K562 (cell line): ENCODE data around the gene TMEM120B. TPM values are rescaled to one million over a fixed set of nuclear protein-coding genes. Genes with fewer than 3 reads are reported as not detected.

Experiments used
- ATAC-seq: fragments of 200-7000 bp; cut with Tn5 transposase; 3 replicates; pipeline ENCODE4 v1.9.1; 2020; ENCODE audit warnings: moderate library complexity
- BruUV-seq: library from RNA; stranded (reverse); fragments of 400-500 nt; replicated peaks from 2 replicates; lab custom pipeline; 2021; lab: Mats Ljungman, UMichigan
- CTCF ChIA-PET: fragments of 300-600 bp; formaldehyde crosslinking; extraction: SDS; loops from one replicate; lab custom pipeline; 2021; ENCODE audit warnings: low intra/inter-chr PET ratio; lab: Yijun Ruan, JAX
- POLR2A ChIA-PET: fragments of 300-600, 350-650 bp; sonication (Branson Sonifier 250); formaldehyde crosslinking; extraction: SDS; loops from one replicate; lab custom pipeline; 2021; ENCODE audit warnings: antibody characterized with exemption, inconsistent platforms; lab: Yijun Ruan, JAX
- DNase-seq, 4 experiments: peaks; one replicate each; pipeline versions ENCODE4 v3.0.0 to v3.0.0-alpha.2; 2011 to 2018; ENCODE audit warnings: low spot score in 3 of 4, mixed read lengths in 3 of 4; ENCODE audit errors: extremely low read depth in 1 of 4
- FAIRE-seq: peaks from 2 replicates; lab custom pipeline; 2011; peaks lifted over from hg19 to GRCh38; lab: Jason Lieb, UNC
- H2AFZ ChIP-seq: 2 replicates; pipeline ENCODE4 v1.6.0; 2011; ENCODE audit warnings: low read depth, low read length, control low read depth, inconsistent platforms
- H3K27ac ChIP-seq: fragments of 200-600 bp; 3 replicates; pipeline ENCODE4 v1.8.0; 2011; ENCODE audit warnings: low read depth, mild to moderate bottlenecking, control low read depth, inconsistent platforms, low read length, moderate library complexity, mixed read lengths; ENCODE audit errors: extremely low read depth
- H3K27me3 ChIP-seq, 2 experiments: fragments of 300-600 bp in 1 of 2; 2 replicates in 1 of 2; 3 replicates in 1 of 2; pipeline versions ENCODE4 v1.6.0 to v1.8.0; 2011; ENCODE audit warnings: inconsistent platforms in 2 of 2, low read length in 2 of 2, mild to moderate bottlenecking in 1 of 2, mixed read lengths in 1 of 2, moderate library complexity in 1 of 2; ENCODE audit not compliant: control insufficient read depth in 2 of 2, insufficient read depth in 2 of 2
- H3K36me3 ChIP-seq: fragments of 300-600 bp; 3 replicates; pipeline ENCODE4 v1.8.0; 2011; ENCODE audit warnings: mild to moderate bottlenecking, low read length, inconsistent platforms; ENCODE audit not compliant: control insufficient read depth, insufficient read depth
- H3K4me1 ChIP-seq, 2 experiments: fragments of 200-600 bp in 1 of 2; replicated peaks in 1 of 2; 2 replicates in 1 of 2; 3 replicates in 1 of 2; pipeline versions ENCODE4 v1.5.1 to v1.8.0; 2011; ENCODE audit warnings: inconsistent platforms in 2 of 2, low read length in 2 of 2, mild to moderate bottlenecking in 1 of 2, mixed read lengths in 1 of 2, moderate library complexity in 1 of 2; ENCODE audit not compliant: control insufficient read depth in 2 of 2, insufficient read depth in 2 of 2
- H3K4me2 ChIP-seq: 2 replicates; pipeline ENCODE4 v1.6.1; 2011; ENCODE audit warnings: low read length, control low read depth, inconsistent platforms, mixed read lengths; ENCODE audit not compliant: insufficient read depth
- H3K4me3 ChIP-seq: fragments of 200-600 bp; sonication (generic), shearing (Covaris generic); 2 replicates; pipeline ENCODE4 v1.5.1; 2016; ENCODE audit warnings: control low read depth, inconsistent platforms
- H3K79me2 ChIP-seq: fragments of 200-600 bp; 3 replicates; pipeline ENCODE4 v1.8.0; 2011; ENCODE audit warnings: low read length, inconsistent platforms; ENCODE audit not compliant: control insufficient read depth, insufficient read depth
- H3K9ac ChIP-seq, 2 experiments: 2 replicates each; pipeline versions ENCODE4 v1.6.0 to v1.6.1; 2011; ENCODE audit warnings: low read depth in 2 of 2, low read length in 2 of 2, control low read depth in 1 of 2, inconsistent platforms in 1 of 2, mild to moderate bottlenecking in 1 of 2, mixed read lengths in 1 of 2; ENCODE audit not compliant: insufficient read depth in 1 of 2
- H3K9me1 ChIP-seq: one replicate; pipeline ENCODE4 v1.6.0; 2011; ENCODE audit warnings: inconsistent platforms, mild to moderate bottlenecking, low read length, moderate library complexity; ENCODE audit not compliant: control insufficient read depth, insufficient read depth
- H3K9me3 ChIP-seq: replicated peaks from 2 replicates; pipeline ENCODE4 v1.5.1; 2011; ENCODE audit warnings: low read depth, low read length, inconsistent platforms; ENCODE audit not compliant: control insufficient read depth, insufficient read depth
- H4K20me1 ChIP-seq: replicated peaks from 2 replicates; pipeline ENCODE4 v1.6.1; 2011; ENCODE audit warnings: low read length, inconsistent platforms, mixed read lengths; ENCODE audit not compliant: control insufficient read depth, insufficient read depth
- CEBPB ChIP-seq: fragments of 450-650 bp; IDR thresholded peaks from 2 replicates; pipeline ENCODE4 v1.6.1; 2016; ENCODE audit warnings: missing genetic modification characterization, missing compliant biosample characterization
- CEBPG ChIP-seq, 3 experiments: fragments of 200-800 bp in 1 of 3; sonication (Bioruptor generic) in 1 of 3; sonication (generic) in 1 of 3; formaldehyde crosslinking in 1 of 3; IDR thresholded peaks in 2 of 3; conservative IDR thresholded peaks in 1 of 3; 2 replicates each; pipeline versions ENCODE4 v1.6.1 to v1.8.0; 2016 to 2022; ENCODE audit warnings: missing compliant biosample characterization in 2 of 3, missing genetic modification characterization in 2 of 3, mild to moderate bottlenecking in 1 of 3, missing genetic modification reagents in 1 of 3
- ETV1 ChIP-seq: fragments of 450-650 bp; conservative IDR thresholded peaks from 2 replicates; pipeline ENCODE4 v1.6.1; 2016; ENCODE audit warnings: missing genetic modification characterization, control low read depth, low read depth, missing compliant biosample characterization
- HLTF ChIP-seq: fragments of 450-650 bp; IDR thresholded peaks from 2 replicates; pipeline ENCODE4 v1.6.1; 2016
- SAP30 ChIP-seq: fragments of 200-600 bp; sonication (generic); IDR thresholded peaks from 2 replicates; pipeline ENCODE4 v1.6.1; 2012; ENCODE audit warnings: borderline replicate concordance, low read depth, mild to moderate bottlenecking, moderate library complexity, low read length, control low read depth, inconsistent platforms; ENCODE audit not compliant: insufficient read depth, poor library complexity, severe bottlenecking
- ZNF408 ChIP-seq: fragments of 250-450 bp; sonication (Bioruptor Pico); IDR thresholded peaks from 2 replicates; pipeline ENCODE4 v1.4.0; 2020; ENCODE audit warnings: low read depth, mild to moderate bottlenecking, moderate library complexity
- WGBS: fragments of 100-300 bp; shearing (Covaris generic); methylation state at CpG from one replicate; pipeline ENCODE4 v1.1.6; 2016; ENCODE audit warnings: low coverage, mixed read lengths; ENCODE audit not compliant: insufficient coverage; ENCODE audit errors: missing lambda C conversion rate; 5-methylcytosine and 5-hydroxymethylcytosine counted together
- in situ Hi-C: fragments of 300-500 bp; cut with MboI; formaldehyde crosslinking; loops from 4 replicates; pipeline ENCODE4 v1.15.0; 2018; ENCODE audit warnings: inconsistent platforms, mixed read lengths
- intact Hi-C: fragments of 100-400 bp; cut with micrococcal nuclease; formaldehyde crosslinking; loops from 2 replicates; pipeline ENCODE4 v1.14.2; 2022
- polyA plus RNA-seq, 8 experiments: library from polyadenylated mRNA; depleted of rRNA in 4 of 8; stranded (reverse) in 5 of 8; unstranded in 3 of 8; fragments of >200 nt; fragmentation: Nextera tagmentation in 2 of 8; fragmentation: Illumina TruSeq in 1 of 8; extraction: Ambion mirVana in 2 of 8; extraction: Trizol in 1 of 8; gene quantifications; 2 replicates each; pipeline versions ENCODE4 v1.2.1 to v1.2.3, GENCODE V29; 2011 to 2014; ENCODE audit warnings: inconsistent platforms in 1 of 8, missing spikeins in 1 of 8
- total RNA-seq, 7 experiments: library from RNA; depleted of rRNA in 6 of 7; stranded (reverse); fragments of >200 nt in 6 of 7; fragmentation: Illumina TruSeq in 2 of 7; extraction: Trizol in 2 of 7; gene quantifications; 2 replicates each; pipeline versions ENCODE4 v1.2.1 to v1.2.3, GENCODE V29; 2011 to 2021; ENCODE audit warnings: low replicate concordance in 1 of 7

The TMEM120B gene
- total and polyA plus RNA-seq, 9 of the 15 experiments (the other 6 are each of a cell fraction or from before 2014, with no cell fraction given), result 1.7 to 18.6 (median 7.4) TPM

DNA sequence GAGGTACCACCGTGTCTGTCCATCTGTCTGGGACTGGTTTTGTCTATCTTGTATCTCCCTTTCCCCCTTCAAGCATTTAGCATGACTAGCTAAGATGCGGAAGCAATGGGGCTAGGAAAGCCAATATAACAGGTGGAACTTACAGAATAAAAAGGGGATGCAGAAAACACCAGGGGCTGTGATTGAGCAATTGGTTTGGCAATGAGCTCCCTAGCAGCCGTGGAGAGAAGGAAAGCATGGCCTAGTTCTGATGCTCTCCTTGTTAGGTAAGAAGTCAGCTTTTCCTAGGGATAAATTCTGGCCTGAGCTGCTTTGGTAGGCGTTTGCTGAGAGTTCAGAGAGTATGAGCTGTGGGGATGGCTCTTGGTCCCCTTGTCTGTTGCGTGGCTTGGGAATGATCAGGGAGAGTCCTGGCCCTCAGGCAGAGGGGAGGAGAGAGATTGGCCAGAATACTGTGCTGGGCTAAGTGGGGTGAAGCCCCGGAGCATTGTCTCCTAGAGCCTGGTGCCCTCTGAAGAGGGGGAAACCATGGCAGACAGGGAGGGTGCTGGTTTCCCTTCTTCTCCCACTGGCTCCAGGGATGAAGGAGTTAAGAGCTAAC is 98.4 kb downstream of the TMEM120B start:
- Histone ChIP-seq H4K20me1 (peaks cover 26% of the 10 kb centered on the region), H3K9ac (peak overlapping the region; percentile 60 to 93; a peak in 3 of 4 replicates)

More for the DNA sequence above, 98.4 kb downstream of the TMEM120B start:
- in situ Hi-C loops (no loop called here), intact Hi-C loops (no loop called here)
- POLR2A ChIA-PET, result interaction anchor here (0.7 to 12.1 kb wide), 10 partner anchors 9 to 386 kb away, joined by 3 to 194 read pairs (median 4); partner anchors contain the start of genes RHOF and SETD1B
- Histone ChIP-seq H3K4me2 (peak overlapping the region; percentile 92), H3K4me1 (peaks cover 28 to 66% of the 10 kb centered on the region in 2 experiments), H2AFZ (no peak overlapping the region), H3K27ac (peak overlapping the region; percentile 31; the same call in 1 of the 3 replicates), H3K79me2 (peaks cover 74% of the 10 kb centered on the region), H3K9me1 (no peaks in the 10 kb centered on the region), H3K36me3 (peaks cover 87% of the 10 kb centered on the region), H3K4me3 (0 out of 2 replicates have a peak overlapping the region, but pooled peaks have one; percentile 53), H3K9me3 (no peaks in the 10 kb centered on the region), H3K27me3 (no peaks in the 10 kb centered on the region)
- FAIRE-seq (peak; percentile 72), ATAC-seq (no peak), DNase-seq (peak in 1 of 4 experiments; percentile 21)
- CTCF ChIA-PET, result interaction anchor here (5.5 kb wide), 1 partner anchor 16 kb away, joined by 73 read pairs; the partner anchor contains the start of gene RHOF
- BruUV-seq, result no TSS peak
- WGBS, result 53% methylated on average over 6 of the region's 6 CpGs
- TF ChIP-seq SAP30 (peak; percentile 4), CEBPG (CRISPR knock-in tag; IDR thresholded peaks at IDR 0.05) (no peak), CEBPG (tag; conservative IDR thresholded peaks at IDR 0.05 in 1 of 2, IDR thresholded peaks at IDR 0.05 in 1 of 2) (0 out of 4 replicates have a peak, but pooled peaks of 1 of the 2 experiments have one; percentile 14), HLTF (no peak), CEBPB (tag) (peak; percentile 58), ZNF408 (CRISPR knock-in tag) (no peak), ETV1 (tag) (no peak)
